ENCODE measurements around the gene CLEC12A.
"Not testable (repeated sequence)": the region's sequence is repeated elsewhere in the genome, so short reads cannot be mapped to it uniquely, and the experiment has no call there.

GRCh38 chr12:9952954-9953729 lies 18.1 kb upstream of the CLEC12A start:
- TF ChIP-seq EZH2 (IDR thresholded peaks at IDR 0.05; ENCODE audit: insufficient read depth, low read length); CTCF (IDR thresholded peaks at IDR 0.05; ENCODE audit: insufficient read depth, low read depth, low read length): not testable (repeated sequence)
